HuH-7 (cell line): ENCODE data around the gene CDS1.
A peak's percentile ranks its signal among the peaks of the same experiment; 100 is the strongest.
"Not testable (repeated sequence)": the region's sequence is repeated elsewhere in the genome, so short reads cannot be mapped to it uniquely, and the experiment has no call there.

Experiments used
- DNase-seq: peaks from one replicate; pipeline ENCODE4 v3.0.0; 2011; ENCODE audit warnings: low spot score

CDS1 gene

DNA sequence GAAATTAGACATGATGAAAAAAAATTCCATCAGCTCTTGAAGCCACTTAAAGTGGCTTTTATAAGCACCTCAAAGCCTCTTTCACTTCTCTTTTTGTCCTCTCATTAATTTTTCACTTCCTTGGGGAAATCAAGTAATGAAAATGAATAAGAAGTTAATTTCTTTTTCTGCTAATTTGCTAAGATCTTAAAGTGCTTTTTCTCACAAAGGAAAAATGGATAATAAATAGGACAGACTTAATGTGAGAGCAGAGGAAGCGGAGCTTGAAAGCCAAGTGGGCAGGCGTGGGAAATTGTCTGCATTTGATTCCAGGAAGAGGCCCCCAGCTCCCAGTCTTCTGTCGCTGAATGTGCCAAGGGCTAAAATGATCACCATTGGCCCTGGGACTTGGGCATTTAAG, 28.6 kb downstream of the CDS1 start:
- DNase-seq, result no peak

DNA sequence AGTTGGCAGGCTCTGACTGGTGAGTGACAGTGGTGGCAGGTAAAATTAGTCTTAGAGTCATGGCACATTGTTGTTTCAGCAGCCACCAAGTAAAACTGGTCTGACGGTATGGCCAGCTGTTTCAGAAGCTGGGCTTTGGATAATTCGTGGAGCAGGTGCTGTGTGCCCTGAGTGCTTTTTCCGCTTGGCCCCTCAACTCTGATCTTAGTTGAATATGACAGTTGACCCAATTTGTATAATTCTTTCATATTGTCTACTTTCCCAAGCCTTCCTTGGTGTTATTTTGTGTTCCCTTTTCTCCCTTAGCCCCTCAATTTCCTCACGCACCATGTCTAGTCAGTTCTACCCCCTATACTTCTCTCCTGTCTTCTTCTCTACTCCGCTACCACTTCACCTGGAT, 32.0 kb downstream of the CDS1 start:
- no peak for DNase-seq

DNA sequence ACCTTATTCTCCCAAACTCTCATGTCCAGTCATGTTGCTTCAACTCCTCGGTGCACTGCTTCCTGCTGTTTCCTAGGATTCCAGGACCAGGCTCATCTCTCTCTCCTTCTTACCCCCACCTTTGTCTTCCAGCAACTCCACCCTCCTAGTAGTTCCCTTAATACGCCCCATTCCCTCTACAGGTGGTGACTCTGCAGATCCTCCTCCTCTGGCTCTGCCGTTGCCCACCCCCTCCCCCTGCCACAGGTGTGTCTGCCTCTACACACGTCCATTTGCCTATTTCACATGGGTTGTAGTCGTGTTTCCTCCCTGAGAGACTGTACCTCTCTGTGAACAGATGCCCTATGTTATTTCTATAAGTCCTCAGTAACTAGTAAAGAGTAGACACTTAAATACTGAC, 32.4 kb downstream of the CDS1 start:
- DNase-seq, result no peak

DNA sequence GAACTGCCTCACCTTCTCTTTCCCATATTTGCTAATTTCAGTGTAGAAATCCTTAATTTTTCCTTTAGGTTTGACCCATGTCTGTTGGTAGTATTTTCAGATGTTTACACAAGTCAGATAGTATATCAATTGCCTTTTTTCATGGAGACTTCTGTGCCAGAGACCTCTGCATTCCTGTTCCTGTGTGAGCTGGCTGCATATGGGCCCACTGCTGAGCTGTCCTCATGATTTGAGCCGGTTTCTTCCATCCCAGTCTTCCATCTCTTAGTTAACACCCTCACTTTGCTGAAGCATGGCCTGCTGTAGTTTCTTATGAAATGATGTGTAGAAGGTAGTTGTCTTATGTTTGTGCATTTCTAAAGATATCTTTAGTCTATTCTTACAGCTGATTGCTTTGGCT, 40.0 kb downstream of the CDS1 start:
- DNase-seq, result no peak

DNA sequence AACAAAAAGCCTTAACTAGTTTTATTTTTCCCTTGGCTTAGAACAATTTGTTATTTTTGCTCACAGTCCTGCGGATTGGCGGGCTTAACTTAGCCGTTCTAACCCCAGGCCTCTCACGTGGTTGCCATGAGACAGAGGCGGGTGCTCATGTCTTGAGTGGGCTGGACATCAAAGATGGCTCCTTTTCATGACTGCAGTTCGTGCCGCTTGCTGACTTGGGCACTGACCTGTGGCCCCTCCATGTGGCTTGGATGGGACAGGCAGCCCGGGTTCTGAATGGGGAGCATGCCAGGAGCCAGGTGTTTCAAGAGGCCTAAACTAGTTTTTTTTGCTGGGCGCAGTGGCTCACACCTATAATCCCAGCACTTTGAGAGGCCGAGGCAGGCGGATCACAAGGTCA, 40.7 kb downstream of the CDS1 start:
- no peak for DNase-seq

DNA sequence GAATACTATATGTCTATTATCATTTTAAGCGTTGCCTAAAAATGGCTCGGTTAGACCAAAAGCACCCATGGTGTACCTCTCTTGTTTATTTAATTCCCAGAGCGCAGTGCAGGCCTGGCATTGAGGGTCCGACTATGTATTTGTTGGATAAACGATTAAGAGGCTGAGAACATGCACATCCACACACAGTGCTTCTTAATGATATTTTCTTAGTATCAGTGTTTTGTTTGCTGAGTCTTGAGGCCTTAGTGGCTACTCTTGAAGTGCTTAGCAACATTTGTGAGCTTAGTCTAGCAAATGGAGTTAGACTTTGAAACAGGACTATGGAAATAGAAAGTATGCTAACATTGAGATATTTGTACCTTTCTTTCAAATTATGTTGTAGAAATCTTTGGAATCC, 43.7 kb downstream of the CDS1 start:
- no peak for DNase-seq

DNA sequence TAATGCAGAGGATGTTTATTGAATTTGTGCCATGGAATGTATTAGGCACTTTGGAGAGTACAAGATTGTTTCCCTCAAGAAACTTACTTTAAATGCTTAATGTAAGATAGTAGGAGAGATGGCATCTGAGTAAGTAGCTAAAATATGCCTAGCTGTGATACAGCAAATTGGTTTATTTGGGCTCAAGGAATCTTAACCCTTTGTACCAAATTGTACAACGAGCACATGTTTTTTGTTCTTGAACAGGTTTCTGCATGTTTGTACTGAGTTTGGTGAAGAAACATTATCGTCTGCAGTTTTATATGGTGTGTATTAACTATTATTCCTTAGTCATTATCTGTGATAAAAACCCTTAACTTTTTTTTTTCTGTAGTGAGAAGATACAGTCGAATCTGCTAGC, 48.6 kb downstream of the CDS1 start:
- no peak for DNase-seq

DNA sequence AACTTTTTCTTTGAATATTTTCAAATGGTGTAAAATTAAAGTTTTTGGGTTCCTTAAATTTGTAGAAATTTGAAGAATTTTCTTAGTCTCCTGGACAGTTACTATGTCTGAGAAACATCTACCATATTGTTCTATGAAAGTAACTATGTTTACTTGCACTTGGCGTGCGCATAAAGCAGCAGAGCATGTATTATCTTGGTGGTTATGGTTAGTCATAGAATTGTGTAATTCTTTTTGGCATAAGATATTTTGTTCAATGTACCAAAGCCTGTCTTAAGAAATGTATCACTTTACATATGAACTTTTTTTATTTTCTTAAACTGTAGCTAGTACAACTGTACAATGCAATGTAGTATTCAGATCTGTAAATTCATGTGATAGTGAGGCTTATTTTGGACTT, 49.2 kb downstream of the CDS1 start:
- no peak for DNase-seq

DNA sequence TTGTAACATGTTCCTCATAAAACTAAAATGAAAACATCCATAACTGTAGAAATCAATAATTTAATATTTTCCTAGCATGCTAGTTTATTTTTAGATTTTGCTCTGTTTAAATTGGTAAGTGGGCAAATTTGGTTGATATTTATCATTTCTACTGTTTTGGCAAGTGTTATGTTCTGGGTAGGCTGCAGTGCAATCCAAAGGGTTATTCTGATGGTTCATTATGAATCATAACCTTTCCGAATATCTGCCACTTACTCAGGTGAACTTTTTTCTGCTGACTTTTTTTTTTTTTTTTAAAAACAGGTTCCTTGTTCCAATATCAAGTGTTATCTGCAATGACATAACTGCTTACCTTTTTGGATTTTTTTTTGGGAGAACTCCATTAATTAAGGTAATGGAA, 52.0 kb downstream of the CDS1 start:
- DNase-seq, result no peak

DNA sequence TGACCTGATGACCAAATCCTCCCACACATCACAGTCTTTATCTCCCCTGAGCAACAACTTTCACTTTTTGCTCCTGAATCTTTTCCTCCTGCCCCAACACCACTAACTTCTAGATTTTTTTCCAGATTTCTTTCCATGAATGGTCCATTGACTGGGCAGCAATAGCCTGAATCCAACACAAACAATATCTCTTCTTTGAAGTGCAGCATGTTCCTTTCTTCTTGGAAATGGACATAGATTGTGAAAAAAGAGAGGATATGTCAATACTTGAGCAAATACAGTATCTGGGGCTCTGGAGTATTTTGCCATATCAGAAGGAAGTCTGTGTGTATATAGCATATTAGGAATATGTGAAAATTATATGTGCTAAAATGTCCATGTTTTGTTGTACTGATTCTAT, 55.2 kb downstream of the CDS1 start:
- DNase-seq, result no peak

DNA sequence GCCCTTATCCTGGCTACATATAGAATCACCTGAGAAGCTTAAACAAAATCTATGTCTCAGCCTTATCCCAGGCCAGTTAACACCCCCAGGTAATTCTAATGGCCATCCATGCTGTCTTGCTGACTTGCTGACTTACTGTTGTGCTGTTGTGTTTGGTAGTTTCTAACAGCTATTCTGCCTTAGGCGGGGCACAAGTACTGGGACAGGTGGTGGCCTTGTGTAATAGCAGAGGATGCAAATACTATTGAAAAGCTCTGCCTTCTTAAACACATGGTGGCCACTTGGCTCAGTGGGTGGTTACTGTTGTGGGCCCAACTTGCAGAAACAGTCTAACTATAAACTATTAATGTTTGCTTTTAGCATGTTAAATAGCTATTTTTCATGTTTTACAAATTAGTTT, 56.2 kb downstream of the CDS1 start:
- no peak for DNase-seq

DNA sequence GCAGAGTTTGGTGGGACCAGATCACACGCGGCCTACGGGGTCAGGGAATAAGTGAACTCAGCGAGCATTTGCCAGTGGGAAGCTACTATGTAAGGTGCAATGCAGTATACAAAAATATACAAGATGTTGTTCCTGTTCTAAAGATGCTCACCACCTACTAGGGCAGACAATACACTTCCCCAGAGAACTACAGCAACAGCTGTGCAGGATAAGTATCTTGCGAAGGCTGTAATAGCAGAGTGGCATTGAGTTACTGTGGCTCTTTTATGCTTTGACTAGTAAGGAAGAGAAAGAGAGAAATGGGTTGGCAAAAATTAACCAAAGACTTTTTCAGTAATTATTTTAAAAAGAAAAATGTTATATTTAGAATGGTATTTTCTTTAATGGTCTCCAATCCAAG, 61.2 kb downstream of the CDS1 start:
- DNase-seq, result no peak

DNA sequence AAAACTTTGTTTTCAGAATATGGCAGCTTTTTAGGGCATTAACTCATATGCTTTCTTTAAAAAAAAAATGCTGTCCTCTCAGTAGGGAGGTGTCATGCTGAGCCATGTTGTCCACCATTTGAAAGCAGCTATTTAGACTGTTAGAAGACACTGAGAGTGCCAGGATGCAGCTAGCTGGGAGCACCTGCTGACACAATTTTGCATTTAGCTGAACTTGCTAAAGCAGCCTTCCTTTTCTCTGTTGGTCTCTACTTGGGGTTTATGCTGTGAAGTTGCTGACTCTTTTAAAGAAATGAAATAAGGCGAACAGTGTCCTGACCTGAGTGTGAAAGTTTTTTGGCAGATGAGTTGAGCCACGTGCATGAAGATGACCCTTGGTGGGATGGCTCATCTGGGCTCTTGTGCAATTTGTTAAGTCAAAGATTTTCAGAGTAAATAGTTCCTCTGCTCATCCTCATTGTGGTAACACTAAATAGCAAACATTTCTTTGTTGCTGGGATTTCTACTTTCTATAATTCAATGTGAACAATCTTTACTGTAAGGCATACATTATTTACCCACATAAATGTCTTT, 64.5 kb downstream of the CDS1 start:
- DNase-seq, result no peak

DNA sequence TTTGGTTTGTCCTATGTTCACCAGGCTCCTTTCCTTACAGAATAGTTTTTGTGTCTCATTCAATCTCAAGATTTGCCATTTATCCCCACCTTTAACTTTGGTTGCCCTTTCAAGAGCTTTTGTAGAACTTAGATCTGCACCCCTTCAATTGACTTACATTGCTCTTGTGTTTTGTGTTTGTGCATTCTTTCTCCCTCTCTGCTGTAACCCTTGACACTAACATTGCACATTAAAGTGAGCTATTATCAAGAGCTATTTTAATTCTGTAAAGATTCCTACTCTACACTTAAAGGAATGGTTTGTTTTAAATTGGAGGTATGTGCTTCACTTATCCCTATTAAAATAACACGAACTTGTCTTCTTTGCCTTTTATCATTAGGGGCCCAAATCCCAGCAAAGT, 65.3 kb downstream of the CDS1 start:
- DNase-seq, result no peak

DNA sequence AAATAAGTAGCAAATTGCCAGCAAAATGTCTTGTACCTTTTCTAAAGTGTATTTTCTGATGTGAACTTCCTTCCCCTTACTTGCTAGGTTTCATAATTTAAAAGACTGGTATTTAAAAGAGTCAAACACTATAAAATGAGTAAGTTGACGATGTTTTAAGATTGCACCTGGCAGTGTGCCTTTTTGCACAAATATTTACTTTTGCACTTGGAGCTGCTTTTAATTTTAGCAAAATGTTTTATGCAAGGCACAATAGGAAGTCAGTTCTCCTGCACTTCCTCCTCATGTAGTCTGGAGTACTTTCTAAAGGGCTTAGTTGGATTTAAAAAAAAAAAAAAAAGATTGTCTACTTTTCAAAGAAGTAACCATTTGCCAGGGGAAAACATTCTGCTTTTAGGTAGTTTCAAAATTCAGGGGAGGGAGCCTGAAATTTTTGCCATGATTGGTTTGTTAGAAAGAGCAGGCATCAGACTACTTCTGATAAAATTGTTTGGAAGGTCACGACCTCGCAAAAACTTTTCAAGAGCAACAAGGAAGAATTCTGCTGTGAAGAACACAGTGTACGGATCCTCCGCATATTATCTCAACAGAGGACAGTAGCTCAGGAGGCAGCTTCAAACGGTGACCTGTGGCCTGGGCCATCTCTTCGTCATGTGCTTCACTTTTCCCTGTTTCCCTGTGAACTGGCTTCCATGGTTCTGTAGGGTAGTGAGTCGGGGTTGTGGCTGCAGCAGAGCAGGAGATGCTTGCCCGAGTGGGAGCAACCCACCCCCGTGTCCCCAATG, 66.1 kb downstream of the CDS1 start:
- DNase-seq, result no peak

DNA sequence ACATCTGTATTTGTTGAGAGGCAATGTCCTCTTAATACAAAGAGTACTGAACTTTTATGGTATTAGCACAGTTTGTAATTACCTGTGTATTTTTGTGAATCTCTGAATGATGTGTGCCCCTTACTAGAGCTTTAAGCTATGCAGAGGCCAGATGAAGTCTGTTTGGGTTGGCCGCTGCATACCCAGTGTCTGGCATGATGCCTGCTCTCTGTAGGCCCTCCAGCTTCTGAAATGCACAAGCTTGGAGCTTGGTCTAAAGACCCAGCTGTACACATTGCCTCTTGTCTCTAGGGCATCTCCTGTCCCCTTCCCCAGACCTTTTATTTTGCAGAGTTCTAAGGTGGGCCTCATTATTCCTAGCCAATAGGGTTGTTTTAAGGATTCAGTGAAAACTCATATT, 68.6 kb downstream of the CDS1 start:
- DNase-seq, result no peak

DNA sequence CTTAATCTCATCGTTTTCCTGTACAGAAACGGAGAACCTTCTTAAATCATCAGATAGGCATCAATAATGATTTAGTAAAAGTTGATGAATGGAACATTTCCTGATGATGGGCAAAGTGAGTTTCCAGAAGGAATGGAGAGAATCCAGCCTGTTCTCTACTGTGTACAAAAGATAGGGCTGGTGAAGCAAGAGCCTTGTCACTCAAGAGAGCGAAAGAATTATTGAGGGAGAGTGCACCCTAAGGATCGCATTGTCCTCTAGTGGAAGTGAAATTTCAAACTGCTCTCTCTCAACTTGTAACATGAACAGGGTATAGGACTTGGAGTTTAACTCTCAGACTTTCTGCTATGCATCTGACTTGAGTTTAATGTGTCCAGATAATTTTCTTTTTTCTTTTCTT, 69.6 kb downstream of the CDS1 start:
- no peak for DNase-seq

DNA sequence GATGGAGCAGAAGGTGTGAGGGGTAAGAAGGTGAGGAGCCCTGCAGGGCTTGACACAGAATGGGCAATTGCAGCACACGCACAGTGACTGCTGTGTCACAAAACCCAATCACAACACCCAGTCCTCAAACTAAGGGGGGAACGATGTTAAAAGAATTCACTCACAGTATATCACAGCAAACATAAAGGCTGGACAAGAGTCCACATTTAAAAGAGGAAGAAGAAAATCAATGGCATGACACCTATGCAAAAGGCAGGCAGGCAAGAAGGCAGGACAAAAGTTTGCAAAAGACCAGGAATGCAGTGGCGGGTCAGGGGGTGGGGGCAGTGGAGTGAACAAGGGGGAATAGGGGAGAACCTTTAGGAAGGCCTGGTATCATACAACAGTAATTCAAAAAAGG, 77.7 kb downstream of the CDS1 start:
- DNase-seq, result no peak

DNA sequence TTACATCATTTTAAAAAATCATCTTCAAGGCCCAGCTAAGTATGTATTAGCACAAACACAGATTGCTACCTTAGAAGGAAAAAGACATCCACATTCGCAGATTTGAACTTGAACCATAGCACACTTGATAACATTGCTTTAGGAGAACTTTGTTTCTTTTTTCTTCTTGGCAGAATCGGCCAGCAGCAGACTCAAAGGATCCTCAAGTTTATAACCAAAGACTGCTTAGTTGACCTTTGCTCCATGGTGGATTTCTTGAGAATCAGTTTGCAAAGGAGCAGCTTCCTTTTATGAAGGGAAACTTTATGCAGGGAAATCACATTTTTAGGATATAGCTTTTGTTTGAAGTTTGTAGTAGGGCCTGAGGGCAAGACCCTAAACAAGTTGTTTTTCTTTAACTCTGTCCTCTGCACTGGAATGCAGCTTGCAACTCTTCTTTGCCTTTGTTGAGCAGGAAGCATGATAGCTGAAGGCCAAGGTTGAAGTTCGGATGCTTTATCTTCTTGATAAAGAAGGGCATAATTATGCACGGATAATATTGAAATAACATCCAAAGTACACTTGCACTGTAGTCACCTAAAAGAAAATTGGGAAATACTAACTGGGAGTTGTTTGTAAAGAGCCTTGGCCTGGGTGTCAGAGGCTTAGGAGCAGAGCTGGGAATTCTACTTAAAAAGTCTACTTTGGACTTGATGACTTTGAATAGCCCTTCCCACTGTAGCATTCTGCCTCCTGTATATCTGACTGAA, 78.4 kb downstream of the CDS1 start:
- peak; percentile 19 for DNase-seq

DNA sequence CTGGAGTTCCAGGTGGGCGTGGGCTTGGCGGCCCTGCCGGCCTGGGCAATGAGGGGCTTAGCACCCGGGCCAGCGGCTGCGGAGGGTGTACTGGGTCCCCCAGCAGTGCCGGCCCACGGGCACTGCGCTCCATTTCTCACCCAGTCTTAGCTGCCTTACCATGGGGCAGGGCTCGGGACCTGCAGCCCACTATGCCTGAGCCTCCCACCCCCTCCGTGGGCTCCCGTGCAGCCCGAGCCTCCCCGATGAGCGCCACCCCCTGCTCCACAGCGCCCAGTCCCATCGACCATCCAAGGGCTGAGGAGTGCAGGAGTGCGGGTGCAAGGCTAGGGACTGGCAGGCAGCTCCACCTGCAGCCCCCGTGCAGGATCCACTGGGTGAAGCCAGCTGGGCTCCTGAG, 81.8 kb downstream of the CDS1 start:
- not testable (repeated sequence) for DNase-seq

DNA sequence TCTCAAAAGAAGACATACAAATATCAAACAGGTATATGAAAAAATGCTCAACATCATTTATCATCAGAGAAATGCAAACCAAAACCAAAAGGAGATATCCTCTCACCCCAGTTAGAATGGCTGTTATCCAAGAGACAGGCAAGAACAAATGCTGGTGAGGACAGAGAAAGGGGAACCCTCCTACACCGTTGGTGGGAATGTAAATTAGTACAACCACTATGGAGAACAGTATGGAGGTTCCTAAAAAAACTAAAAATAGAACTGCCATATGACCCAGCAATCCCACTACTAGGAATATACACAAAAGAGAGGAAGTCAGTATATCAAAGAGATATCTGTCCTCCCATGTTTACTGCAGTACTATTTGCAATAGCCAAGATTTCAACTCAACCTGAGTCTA, 83.5 kb downstream of the CDS1 start:
- DNase-seq, result no peak

DNA sequence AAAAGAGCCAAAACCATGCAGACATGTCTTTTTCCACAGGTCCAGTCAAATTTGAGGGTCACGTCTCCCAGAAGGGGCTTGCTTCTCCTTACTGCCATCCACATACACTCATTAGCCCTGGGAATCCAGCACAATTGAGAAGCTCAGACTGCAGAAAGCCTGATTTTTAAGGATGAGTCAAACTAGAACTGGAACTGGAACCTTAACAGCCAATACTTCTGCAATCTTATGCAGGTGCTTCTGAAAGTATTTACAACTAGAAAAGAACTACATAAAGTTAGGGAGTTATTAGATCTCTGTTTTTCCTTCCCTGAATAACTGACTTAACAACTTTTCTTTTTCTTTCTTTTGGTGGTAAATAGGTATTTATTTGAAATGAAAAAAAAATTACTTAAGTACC, 86.3 kb downstream of the CDS1 start:
- DNase-seq, result no peak

DNA sequence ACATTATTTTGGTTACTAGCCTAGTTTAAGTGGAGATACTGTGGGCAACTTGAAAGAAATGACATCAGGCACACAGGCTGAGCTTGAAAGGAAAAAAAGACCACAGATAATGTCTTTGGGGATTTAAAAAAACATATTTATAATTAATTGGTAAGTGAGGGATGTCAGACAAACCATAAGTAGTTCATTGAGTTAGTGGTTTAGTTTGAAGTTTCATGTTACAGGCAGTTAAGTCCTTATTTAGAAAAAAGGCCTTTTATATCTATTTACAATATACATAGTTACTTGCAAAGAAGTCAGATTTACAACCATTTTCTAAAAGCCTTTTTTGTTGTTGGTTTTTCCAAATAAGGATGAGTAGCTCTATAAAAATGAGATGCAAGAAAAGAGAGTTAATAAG, 89.2 kb downstream of the CDS1 start:
- no peak for DNase-seq
